Prostate gland (tissue), 2 donors: ENCODE data around the gene NRTN. TPM values are rescaled to one million over a fixed set of nuclear protein-coding genes. Genes with fewer than 3 reads are reported as not detected.

Experiments
- DNase-seq: peaks from one replicate; pipeline ENCODE4 v3.0.0-alpha.2; 2019; ENCODE audit warnings: low spot score
- H3K27ac ChIP-seq, 2 donors: fragments of 200-600 bp; sonication (generic); 2 replicates each; pipeline ENCODE4 v1.5.1; 2017 to 2019
- H3K27me3 ChIP-seq: fragments of 200-600 bp; sonication (generic); replicated peaks from 2 replicates; pipeline ENCODE4 v1.5.1; 2019; ENCODE audit not compliant: insufficient read depth
- H3K36me3 ChIP-seq, 2 donors: fragments of 200-600 bp; sonication (generic); 1 replicate in 1 of 2; 2 replicates in 1 of 2; pipeline versions ENCODE4 v1.5.1 to v1.8.1; 2017 to 2019
- H3K4me1 ChIP-seq: fragments of 200-600 bp; sonication (generic); replicated peaks from 2 replicates; pipeline ENCODE4 v1.5.1; 2019
- H3K4me3 ChIP-seq, 2 donors: fragments of 200-600 bp; sonication (generic); 2 replicates each; pipeline ENCODE4 v1.5.1; 2017 to 2019
- H3K9me3 ChIP-seq: fragments of 200-600 bp; sonication (generic); 2 replicates; pipeline ENCODE4 v1.5.1; 2017
- CTCF ChIP-seq, 4 experiments: fragments of 200-600 bp in 2 of 4; fragments of 450-650 bp in 2 of 4; sonication (generic) in 2 of 4; IDR thresholded peaks; 1 replicate in 3 of 4; 2 replicates in 1 of 4; pipeline ENCODE4 v1.5.1; 2016 to 2019; ENCODE audit warnings: antibody characterized with exemption in 4 of 4, mild to moderate bottlenecking in 2 of 4, moderate library complexity in 2 of 4
- POLR2A ChIP-seq: fragments of 450-650 bp; IDR thresholded peaks from one replicate; pipeline ENCODE4 v1.6.1; 2016; ENCODE audit warnings: antibody characterized with exemption, mild to moderate bottlenecking
- POLR2AphosphoS5 ChIP-seq: sonication (generic); formaldehyde crosslinking; IDR thresholded peaks from one replicate; pipeline ENCODE4 v1.6.1; 2017; ENCODE audit warnings: antibody characterized with exemption
- WGBS: methylation state at CpG from one replicate; pipeline ENCODE4 v1.1.5; 2018; 5-methylcytosine and 5-hydroxymethylcytosine counted together
- intact Hi-C: fragments of 100-400 bp; cut with DNase I; formaldehyde crosslinking; loops from one replicate; pipeline ENCODE4 v1.14.2; 2022
- total RNA-seq, 2 donors: library from RNA; depleted of rRNA; stranded (reverse); fragments of >200 nt; gene quantifications; one replicate each; pipeline ENCODE4 v1.1.0, GENCODE V29; 2016

Gene NRTN
- total RNA-seq, 2 donors from 2014 or later = 9.7 to 12.9 TPM

GRCh38 chr19:5795382-5795919 is 9.4 kb upstream of the NRTN start:
- Histone ChIP-seq H3K27me3 (no peaks in the 10 kb centered on the region), H3K36me3 (no peaks in the 10 kb centered on the region), H3K27ac (no peak overlapping the region), H3K4me1 (no peaks in the 10 kb centered on the region), H3K4me3 (no peak overlapping the region), H3K9me3 (no peaks in the 10 kb centered on the region)
- WGBS = 95% methylated on average over 7 of the region's 7 CpGs
- intact Hi-C loops = no loop called here
- TF ChIP-seq POLR2A = no peak
- no peak for TF ChIP-seq CTCF (IDR thresholded peaks at IDR 0.05)
- no peak for TF ChIP-seq POLR2AphosphoS5
- no peak for DNase-seq

GRCh38 chr19:5798244-5798643 is 6.6 kb upstream of the NRTN start:
- Histone ChIP-seq H3K4me3 (no peak overlapping the region), H3K27me3 (no peaks in the 10 kb centered on the region), H3K9me3 (no peaks in the 10 kb centered on the region), H3K27ac (no peak overlapping the region), H3K4me1 (no peaks in the 10 kb centered on the region), H3K36me3 (no peaks in the 10 kb centered on the region)
- TF ChIP-seq CTCF (IDR thresholded peaks at IDR 0.05) (no peak), POLR2AphosphoS5 (no peak), POLR2A (no peak)
- intact Hi-C loops = no loop called here
- WGBS = 86% methylated on average over 8 of the region's 8 CpGs
- no peak for DNase-seq

GRCh38 chr19:5799247-5800241 is 5.3 kb upstream of the NRTN start:
- no peak for DNase-seq
- intact Hi-C loops = no loop called here

GRCh38 chr19:5800361-5801270 is 4.3 kb upstream of the NRTN start:
- DNase-seq = no peak
- TF ChIP-seq POLR2A = no peak
- no peak for TF ChIP-seq CTCF (IDR thresholded peaks at IDR 0.05)
- no peak for TF ChIP-seq POLR2AphosphoS5
- no peak overlapping the region for H3K4me3 ChIP-seq
- no peaks in the 10 kb centered on the region for H3K36me3 ChIP-seq
- H3K4me1 ChIP-seq = no peaks in the 10 kb centered on the region
- no peaks in the 10 kb centered on the region for H3K27me3 ChIP-seq
- intact Hi-C loops = no loop called here
- 79% methylated on average over 17 of the region's 17 CpGs for WGBS
- H3K9me3 ChIP-seq = no peaks in the 10 kb centered on the region
- no peak overlapping the region for H3K27ac ChIP-seq

More at GRCh38 chr19:5799247-5800241, 5.3 kb upstream of the NRTN start:
- Histone ChIP-seq H3K4me3 (no peak overlapping the region), H3K9me3 (no peaks in the 10 kb centered on the region), H3K4me1 (no peaks in the 10 kb centered on the region), H3K27ac (no peak overlapping the region), H3K36me3 (no peaks in the 10 kb centered on the region), H3K27me3 (no peaks in the 10 kb centered on the region)
- 65% methylated on average over 37 of the region's 37 CpGs for WGBS
- no peak for TF ChIP-seq POLR2AphosphoS5
- no peak for TF ChIP-seq POLR2A
- no peak for TF ChIP-seq CTCF (IDR thresholded peaks at IDR 0.05)
